ENCODE results near the gene UTP3.

- no peak for TF ChIP-seq MAX (IDR thresholded peaks at IDR 0.05)
- no peak for TF ChIP-seq CTCF (IDR thresholded peaks at IDR 0.05 in 2 of 3, conservative IDR thresholded peaks at IDR 0.05 in 1 of 3; ENCODE audit: borderline replicate concordance in 1 of 3, insufficient read depth in 1 of 3, low read depth in 2 of 3, low read length in 2 of 3)
- no peak for TF ChIP-seq RAD21 (IDR thresholded peaks at IDR 0.05; ENCODE audit: low read depth)
These were observed 30.7 kb downstream of the UTP3 start for GRCh38 chr4:70718811-70719604.

Measured in HCT116 (cell line).